HG02588 (cell line): ENCODE results near the gene SLC4A1AP.

ENCODE experiments used
- ATAC-seq: cut with Tn5 transposase; IDR thresholded peaks from one replicate; pipeline ENCODE4 v1.9.1; 2021; ENCODE audit warnings: mild to moderate bottlenecking, moderate library complexity; ENCODE audit not compliant: unreplicated experiment

Gene SLC4A1AP

GRCh38 chr2:27702302-27702701 is 38.6 kb downstream of the SLC4A1AP start:
- no peak for ATAC-seq

GRCh38 chr2:27703638-27704341 is 40.1 kb downstream of the SLC4A1AP start:
- ATAC-seq = no peak

GRCh38 chr2:27704342-27704876 is 40.7 kb downstream of the SLC4A1AP start:
- no peak for ATAC-seq

- ATAC-seq = no peak
These were observed 42.3 kb downstream of the SLC4A1AP start for GRCh38 chr2:27705851-27706622.

GRCh38 chr2:27707462-27708256 is 44.0 kb downstream of the SLC4A1AP start:
- ATAC-seq = no peak

- ATAC-seq = no peak
These were observed 44.6 kb downstream of the SLC4A1AP start for GRCh38 chr2:27708257-27708654.

- no peak for ATAC-seq
These were observed 45.0 kb downstream of the SLC4A1AP start for GRCh38 chr2:27708666-27709065.

- ATAC-seq = no peak
These were observed 45.6 kb downstream of the SLC4A1AP start for GRCh38 chr2:27709326-27709725.

GRCh38 chr2:27709960-27710575 is 46.4 kb downstream of the SLC4A1AP start:
- no peak for ATAC-seq

- ATAC-seq = no peak
These were observed 47.1 kb downstream of the SLC4A1AP start for GRCh38 chr2:27710640-27711430.

GRCh38 chr2:27711804-27712203 is 48.1 kb downstream of the SLC4A1AP start:
- no peak for ATAC-seq

GRCh38 chr2:27712522-27712921 is 48.8 kb downstream of the SLC4A1AP start:
- ATAC-seq = no peak

- no peak for ATAC-seq
These were observed 49.5 kb downstream of the SLC4A1AP start for GRCh38 chr2:27713201-27713600.

GRCh38 chr2:27714053-27714452 is 50.4 kb downstream of the SLC4A1AP start:
- ATAC-seq = no peak

- ATAC-seq = no peak
These were observed 51.2 kb downstream of the SLC4A1AP start for GRCh38 chr2:27714851-27715291.

GRCh38 chr2:27715318-27716210 is 51.9 kb downstream of the SLC4A1AP start:
- ATAC-seq = no peak

- ATAC-seq = no peak
These were observed 52.8 kb downstream of the SLC4A1AP start for GRCh38 chr2:27716301-27717069.

GRCh38 chr2:27717070-27717795 is 53.5 kb downstream of the SLC4A1AP start:
- no peak for ATAC-seq
